Liver (tissue), 9 donors: Measurements from ENCODE around the gene PLXNB1. TPM values are rescaled to one million over a fixed set of nuclear protein-coding genes. Genes with fewer than 3 reads are reported as not detected.

Experiments used
- DNase-seq: peaks from one replicate; pipeline ENCODE4 v3.0.0-alpha.2; 2017; ENCODE audit warnings: low spot score
- H3K27ac ChIP-seq, 2 donors: one replicate each; pipeline ENCODE4 v1.7.0; 2013; ENCODE audit warnings: inconsistent platforms in 2 of 2, low read length in 2 of 2, control low read depth in 1 of 2, low read depth in 1 of 2, mild to moderate bottlenecking in 1 of 2
- H3K27me3 ChIP-seq, 4 donors: one replicate each; pipeline versions ENCODE4 v1.6.1 to v1.7.0; 2013; ENCODE audit warnings: low read length in 3 of 4, inconsistent platforms in 1 of 4, mild to moderate bottlenecking in 1 of 4, moderate library complexity in 1 of 4; ENCODE audit not compliant: control insufficient read depth in 4 of 4, insufficient read depth in 4 of 4
- H3K36me3 ChIP-seq, 4 donors: one replicate each; pipeline versions ENCODE4 v1.6.1 to v1.7.0; 2013; ENCODE audit warnings: low read length in 3 of 4, mild to moderate bottlenecking in 3 of 4, low read depth in 1 of 4, moderate library complexity in 1 of 4; ENCODE audit not compliant: control insufficient read depth in 4 of 4, insufficient read depth in 3 of 4
- H3K4me1 ChIP-seq, 4 donors: one replicate each; pipeline versions ENCODE4 v1.6.1 to v1.7.0; 2013; ENCODE audit warnings: low read length in 3 of 4, mild to moderate bottlenecking in 3 of 4, moderate library complexity in 1 of 4; ENCODE audit not compliant: control insufficient read depth in 4 of 4, insufficient read depth in 4 of 4
- H3K4me3 ChIP-seq, 3 donors: one replicate each; pipeline versions ENCODE4 v1.6.1 to v1.7.0; 2013; ENCODE audit warnings: low read length in 3 of 3, control low read depth in 1 of 3, low read depth in 1 of 3, mild to moderate bottlenecking in 1 of 3
- H3K9ac ChIP-seq, 2 donors: one replicate each; pipeline ENCODE4 v1.7.0; 2013; ENCODE audit warnings: low read length in 2 of 2, mild to moderate bottlenecking in 2 of 2, moderate library complexity in 2 of 2, control low read depth in 1 of 2, low read depth in 1 of 2
- H3K9me3 ChIP-seq, 4 donors: one replicate each; pipeline versions ENCODE4 v1.6.1 to v1.7.0; 2013; ENCODE audit warnings: low read length in 3 of 4; ENCODE audit not compliant: control insufficient read depth in 4 of 4
- ATF3 ChIP-seq: IDR thresholded peaks from 2 replicates; pipeline ENCODE4 v1.6.1; 2016; ENCODE audit warnings: antibody characterized with exemption
- CTCF ChIP-seq: fragments of 150-350 bp; IDR thresholded peaks from 2 replicates; pipeline ENCODE4 v1.5.1; 2017; ENCODE audit warnings: improper control_type of control experiment, low read depth, low read length; ENCODE audit not compliant: missing input control
- EGR1 ChIP-seq, 2 donors: IDR thresholded peaks; 2 replicates each; pipeline ENCODE4 v1.6.1; 2016 to 2018; ENCODE audit warnings: antibody characterized with exemption in 2 of 2, low read depth in 2 of 2
- FOXA1 ChIP-seq: IDR thresholded peaks from 2 replicates; pipeline ENCODE4 v1.6.1; 2016; ENCODE audit warnings: antibody characterized with exemption
- FOXA2 ChIP-seq: IDR thresholded peaks from 2 replicates; pipeline ENCODE4 v1.6.1; 2016; ENCODE audit warnings: antibody characterized with exemption
- GABPA ChIP-seq, 2 donors: IDR thresholded peaks in 1 of 2; conservative IDR thresholded peaks in 1 of 2; 2 replicates each; pipeline ENCODE4 v1.6.1; 2016; ENCODE audit warnings: antibody characterized with exemption in 2 of 2, mild to moderate bottlenecking in 1 of 2, moderate library complexity in 1 of 2
- HNF4A ChIP-seq, 2 donors: conservative IDR thresholded peaks; 2 replicates each; pipeline ENCODE4 v1.6.1; 2016; ENCODE audit warnings: antibody characterized with exemption in 2 of 2, mild to moderate bottlenecking in 2 of 2
- HNF4G ChIP-seq: IDR thresholded peaks from 2 replicates; pipeline ENCODE4 v1.6.1; 2016; ENCODE audit warnings: antibody characterized with exemption
- JUND ChIP-seq, 2 donors: IDR thresholded peaks; 2 replicates each; pipeline ENCODE4 v1.6.1; 2016; ENCODE audit warnings: antibody characterized with exemption in 2 of 2
- MAX ChIP-seq: IDR thresholded peaks from 2 replicates; pipeline ENCODE4 v1.6.1; 2016; ENCODE audit warnings: antibody characterized with exemption
- NR2F2 ChIP-seq: IDR thresholded peaks from 2 replicates; pipeline ENCODE4 v1.6.1; 2016; ENCODE audit warnings: antibody characterized with exemption
- RAD21 ChIP-seq, 2 donors: IDR thresholded peaks; 2 replicates each; pipeline ENCODE4 v1.6.1; 2016; ENCODE audit warnings: antibody characterized with exemption in 2 of 2, mild to moderate bottlenecking in 2 of 2
- RXRA ChIP-seq, 2 donors: IDR thresholded peaks; 2 replicates each; pipeline ENCODE4 v1.6.1; 2017 to 2018; ENCODE audit warnings: antibody characterized with exemption in 2 of 2, mild to moderate bottlenecking in 1 of 2
- SP1 ChIP-seq: IDR thresholded peaks from 2 replicates; pipeline ENCODE4 v1.6.1; 2018; ENCODE audit warnings: antibody characterized with exemption, mild to moderate bottlenecking
- TAF1 ChIP-seq: conservative IDR thresholded peaks from 2 replicates; pipeline ENCODE4 v1.6.1; 2016; ENCODE audit warnings: antibody characterized with exemption, mild to moderate bottlenecking
- YY1 ChIP-seq: IDR thresholded peaks from 2 replicates; pipeline ENCODE4 v1.6.1; 2016; ENCODE audit warnings: antibody characterized with exemption, mild to moderate bottlenecking
- ZBTB33 ChIP-seq: IDR thresholded peaks from 2 replicates; pipeline ENCODE4 v1.6.1; 2016; ENCODE audit warnings: antibody characterized with exemption
- WGBS: extraction: QIAGEN DNeasy Blood & Tissue Kit; methylation state at CpG from one replicate; pipeline ENCODE4 v1.1.7; 2013; 5-methylcytosine and 5-hydroxymethylcytosine counted together
- polyA plus RNA-seq, 2 donors: library from polyadenylated mRNA; stranded (reverse) in 1 of 2; unstranded in 1 of 2; fragments of 200-250 nt in 1 of 2; fragments of >200 nt in 1 of 2; fragmentation: Nextera tagmentation in 1 of 2; extraction: Ambion mirVana in 1 of 2; gene quantifications; one replicate each; pipeline versions ENCODE4 v1.2.1 to v1.2.3, GENCODE V29; 2013 to 2015
- total RNA-seq, 2 donors: library from RNA; depleted of rRNA; stranded (reverse); fragments of >200 nt; gene quantifications; one replicate each; pipeline ENCODE4 v1.2.3, GENCODE V29; 2014
- donor health status: healthy.
- donor health status: healthy.
- donor health status: healthy.
- donor health status: healthy.
- donor health status: healthy.

PLXNB1 gene
- total and polyA plus RNA-seq, 4 donors = 38.1 to 204 (median 72.9) TPM

- no peak for TF ChIP-seq FOXA2
- TF ChIP-seq RAD21 (IDR thresholded peaks at IDR 0.05) = no peak
- TF ChIP-seq HNF4G = no peak
- no peak for TF ChIP-seq RXRA (IDR thresholded peaks at IDR 0.05)
- no peak for TF ChIP-seq SP1
- TF ChIP-seq JUND (IDR thresholded peaks at IDR 0.05) = no peak
These were observed 5.3 kb upstream of the PLXNB1 start (continued) for GRCh38 chr3:48435223-48435595.

- H3K27me3 ChIP-seq = no peaks in the 10 kb centered on the region
- no peaks in the 10 kb centered on the region for H3K9me3 ChIP-seq
- H3K9ac ChIP-seq = no peak overlapping the region
- WGBS = 71% methylated on average over 15 of the region's 15 CpGs
- peaks cover 0 to 7% (median 0%) of the 10 kb centered on the region in 4 donors for H3K36me3 ChIP-seq
- peaks cover 10 to 44% (median 25%) of the 10 kb centered on the region in 4 donors for H3K4me1 ChIP-seq
- TF ChIP-seq FOXA1 (no peak), FOXA2 (no peak), EGR1 (IDR thresholded peaks at IDR 0.05; ENCODE audit: low read depth in 2 of 2) (no peak), ZBTB33 (no peak), RAD21 (IDR thresholded peaks at IDR 0.05) (no peak), YY1 (no peak), NR2F2 (no peak), JUND (IDR thresholded peaks at IDR 0.05) (no peak), CTCF (no peak), GABPA (IDR thresholded peaks at IDR 0.05 in 1 of 2, conservative IDR thresholded peaks at IDR 0.05 in 1 of 2) (no peak), MAX (no peak), HNF4A (conservative IDR thresholded peaks at IDR 0.05) (no peak), TAF1 (no peak)
- no peak overlapping the region for H3K27ac ChIP-seq
- DNase-seq = no peak
- H3K4me3 ChIP-seq = no peak overlapping the region
These were observed 4.8 kb upstream of the PLXNB1 start for GRCh38 chr3:48434591-48435222.

- H3K4me1 ChIP-seq = peaks cover 8 to 35% (median 22%) of the 10 kb centered on the region in 4 donors
- H3K9ac ChIP-seq = no peak overlapping the region
- no peak for DNase-seq
- H3K9me3 ChIP-seq = no peaks in the 10 kb centered on the region
- H3K27me3 ChIP-seq = no peaks in the 10 kb centered on the region
- peaks cover 0 to 7% (median 0%) of the 10 kb centered on the region in 4 donors for H3K36me3 ChIP-seq
- 87% methylated on average over 12 of the region's 12 CpGs for WGBS
- H3K27ac ChIP-seq = no peak overlapping the region
- TF ChIP-seq NR2F2 (no peak), RAD21 (IDR thresholded peaks at IDR 0.05) (no peak), FOXA2 (no peak), GABPA (IDR thresholded peaks at IDR 0.05 in 1 of 2, conservative IDR thresholded peaks at IDR 0.05 in 1 of 2) (no peak), ATF3 (no peak)
- no peak overlapping the region for H3K4me3 ChIP-seq
These were observed 3.7 kb upstream of the PLXNB1 start for GRCh38 chr3:48433472-48434118.
